NCI-H2196 treated with DMSO at 0.1 percent for 48 hours (cell line): ENCODE measurements around the gene RALBP1.

ENCODE experiments used
- DNase-seq: peaks from one replicate; lab custom pipeline; 2025; ENCODE audit not compliant: unreplicated experiment; lab: John Stamatoyannopoulos, UW

RALBP1 gene

DNA sequence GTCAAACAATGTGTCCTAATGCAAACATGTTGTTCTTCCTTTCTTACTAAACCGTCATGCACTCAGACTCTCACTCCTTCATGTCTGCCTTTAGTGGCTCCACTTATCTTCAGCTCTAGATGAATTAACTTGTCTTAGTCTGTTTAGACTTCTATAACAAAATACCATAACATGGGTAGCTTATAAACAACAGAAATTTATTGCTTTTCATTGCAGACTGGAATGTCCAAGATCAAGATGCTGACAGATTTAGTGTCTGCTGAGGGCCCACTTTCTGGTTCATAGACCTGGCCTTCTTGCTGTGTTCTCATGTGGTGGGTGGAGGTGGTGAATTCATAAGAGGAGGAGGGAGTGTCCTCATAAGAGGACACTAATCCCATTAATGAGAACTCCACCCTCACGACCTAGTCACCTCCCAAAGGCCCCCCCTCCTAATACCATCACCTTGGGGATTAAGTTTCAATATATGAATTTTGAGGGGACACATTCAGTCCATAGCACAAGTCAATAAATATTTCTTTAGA lies 32.3 kb downstream of the RALBP1 start:
- no peak for DNase-seq

DNA sequence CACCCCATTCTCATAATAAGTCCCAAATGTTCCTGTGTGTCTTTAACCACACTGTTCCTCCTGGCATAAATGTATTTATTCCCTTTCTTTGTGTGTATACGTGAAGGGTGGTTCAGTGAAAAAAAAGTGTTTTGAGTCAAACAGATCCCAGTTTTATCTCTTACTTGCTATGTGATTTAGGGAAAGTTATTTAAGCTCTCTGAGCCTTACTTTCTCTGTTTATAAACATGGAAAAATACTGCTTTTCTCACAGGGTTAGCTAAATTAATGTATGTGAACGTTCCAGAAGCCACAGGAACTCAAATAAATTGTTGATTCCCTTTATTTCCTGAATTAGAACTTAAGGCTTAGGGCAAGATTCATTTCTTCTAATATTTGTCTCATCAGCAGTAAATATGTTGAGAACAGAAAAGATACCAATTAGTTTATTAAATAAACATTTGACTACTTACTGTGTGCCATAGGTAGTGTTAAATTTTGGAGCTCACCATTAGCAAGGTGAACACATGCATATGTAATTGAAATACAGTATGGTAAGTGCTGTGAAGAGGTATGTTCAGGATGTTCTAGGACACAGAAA lies 33.2 kb downstream of the RALBP1 start:
- no peak for DNase-seq

GRCh38 chr18:9513971-9514512 lies 38.7 kb downstream of the RALBP1 start:
- no peak for DNase-seq

DNA sequence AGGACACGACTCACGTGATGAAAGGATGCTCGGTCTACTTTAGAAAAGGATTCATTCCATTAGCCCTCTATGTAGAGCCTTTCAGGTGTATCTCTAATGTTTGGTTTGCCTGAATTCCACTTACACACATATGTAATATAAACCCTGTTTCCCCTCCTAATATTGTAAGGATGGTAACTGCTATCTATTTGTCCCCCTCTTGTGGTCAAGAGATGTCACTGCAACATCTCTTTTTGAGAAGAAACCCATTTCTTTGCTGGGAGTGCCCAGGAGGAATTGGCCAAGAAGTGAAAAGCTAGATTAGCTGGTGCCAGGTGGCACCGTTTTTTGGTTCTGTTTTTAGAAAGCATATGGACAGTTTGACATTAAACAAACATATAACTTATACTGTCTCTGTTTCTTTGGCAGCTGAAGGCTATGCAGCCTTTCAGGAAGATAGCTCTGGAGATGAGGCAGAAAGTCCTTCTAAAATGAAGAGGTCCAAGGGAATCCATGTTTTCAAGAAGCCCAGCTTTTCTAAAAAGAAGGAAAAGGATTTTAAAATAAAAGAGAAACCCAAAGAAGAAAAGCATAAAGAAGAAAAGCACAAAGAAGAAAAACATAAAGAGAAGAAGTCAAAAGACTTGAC lies 41.2 kb downstream of the RALBP1 start:
- peak; percentile 71 for DNase-seq

DNA sequence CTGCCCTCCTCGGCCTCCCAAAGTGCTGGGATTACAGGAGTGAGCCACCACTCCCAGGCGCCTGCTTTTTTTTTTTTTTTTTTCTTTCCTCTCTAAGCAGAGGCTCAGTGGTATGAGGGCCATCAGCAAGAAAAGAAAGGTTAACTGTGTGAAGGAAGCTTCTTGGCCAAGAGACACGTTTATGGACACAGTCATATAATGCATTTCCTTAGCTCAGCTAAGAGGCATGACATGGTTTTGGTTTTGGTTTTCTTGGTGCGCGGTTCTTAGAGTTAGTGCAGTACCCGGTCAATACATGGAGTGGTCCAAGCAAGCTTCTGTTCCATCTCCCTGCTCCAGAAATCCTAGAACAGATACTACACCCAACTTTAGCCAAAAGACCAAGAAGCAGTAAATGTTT lies 42.6 kb downstream of the RALBP1 start:
- no peak for DNase-seq

DNA sequence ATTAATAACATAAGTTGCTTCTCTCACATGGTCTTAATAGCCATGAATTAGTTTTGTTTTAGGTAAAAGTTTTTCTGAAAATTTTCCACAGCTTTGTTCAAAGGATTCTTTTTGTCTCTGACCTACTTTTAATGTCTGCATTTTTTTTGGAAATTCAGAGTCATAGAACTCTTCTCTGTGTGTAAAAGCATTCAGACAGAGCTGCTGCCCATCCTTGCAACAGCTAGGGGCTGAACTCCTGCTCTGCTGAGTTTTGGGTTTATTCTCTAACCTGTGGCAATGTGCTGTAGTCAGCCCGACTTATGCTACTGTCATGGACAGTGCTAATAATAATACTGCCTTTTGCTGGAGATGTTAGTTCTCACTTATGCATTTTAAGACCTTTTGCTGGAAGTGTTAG lies 44.1 kb downstream of the RALBP1 start:
- no peak for DNase-seq

GRCh38 chr18:9520666-9521065 lies 45.4 kb downstream of the RALBP1 start:
- DNase-seq = no peak

DNA sequence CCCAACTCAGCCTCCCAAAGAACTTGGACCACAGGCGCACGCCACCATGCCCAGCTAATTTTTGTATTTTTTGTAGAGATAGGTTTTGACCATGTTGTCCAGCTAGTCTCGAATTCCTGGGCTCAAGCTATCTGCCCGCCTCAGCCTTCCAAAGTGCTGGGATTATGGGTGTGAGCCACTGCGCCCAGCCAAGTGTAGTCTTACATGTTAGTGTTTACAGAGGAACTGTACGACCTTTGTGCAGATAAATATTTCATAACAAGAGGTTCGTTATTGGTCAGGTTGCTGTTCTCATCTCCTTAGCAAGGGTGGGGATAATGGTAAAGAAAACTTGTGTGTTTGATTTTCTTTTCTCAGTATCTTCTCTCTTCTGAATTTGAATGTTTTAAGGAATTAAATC lies 46.5 kb downstream of the RALBP1 start:
- DNase-seq = no peak

GRCh38 chr18:9522952-9523351 lies 47.6 kb downstream of the RALBP1 start:
- DNase-seq = no peak

- DNase-seq = no peak
Observed at GRCh38 chr18:9526458-9526857, 51.1 kb downstream of the RALBP1 start.

- no peak for DNase-seq
Observed at GRCh38 chr18:9530226-9531009, 55.1 kb downstream of the RALBP1 start.

- DNase-seq = no peak
Observed at GRCh38 chr18:9531791-9532410, 56.6 kb downstream of the RALBP1 start.

DNA sequence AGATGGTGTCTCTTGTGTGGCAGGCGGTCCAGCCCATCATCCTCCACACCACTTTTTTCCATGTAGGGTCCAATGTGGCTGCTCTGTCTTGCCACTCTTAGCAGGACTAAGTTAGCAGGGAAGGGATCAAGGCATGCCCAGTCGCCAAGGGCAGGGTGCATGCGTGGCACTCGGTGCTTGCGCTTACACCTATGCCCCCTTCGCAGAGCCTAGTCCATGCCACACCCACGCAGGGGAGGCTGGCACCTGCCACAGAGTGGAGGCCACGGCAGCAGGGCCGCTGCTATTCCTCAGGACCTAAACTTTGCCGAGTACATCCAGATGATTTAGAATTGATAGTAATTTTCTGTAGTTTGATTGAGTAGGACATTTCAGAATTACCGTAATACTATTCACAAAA lies 59.5 kb downstream of the RALBP1 start:
- no peak for DNase-seq

- no peak for DNase-seq
Observed at GRCh38 chr18:9535430-9535991, 60.2 kb downstream of the RALBP1 start.

DNA sequence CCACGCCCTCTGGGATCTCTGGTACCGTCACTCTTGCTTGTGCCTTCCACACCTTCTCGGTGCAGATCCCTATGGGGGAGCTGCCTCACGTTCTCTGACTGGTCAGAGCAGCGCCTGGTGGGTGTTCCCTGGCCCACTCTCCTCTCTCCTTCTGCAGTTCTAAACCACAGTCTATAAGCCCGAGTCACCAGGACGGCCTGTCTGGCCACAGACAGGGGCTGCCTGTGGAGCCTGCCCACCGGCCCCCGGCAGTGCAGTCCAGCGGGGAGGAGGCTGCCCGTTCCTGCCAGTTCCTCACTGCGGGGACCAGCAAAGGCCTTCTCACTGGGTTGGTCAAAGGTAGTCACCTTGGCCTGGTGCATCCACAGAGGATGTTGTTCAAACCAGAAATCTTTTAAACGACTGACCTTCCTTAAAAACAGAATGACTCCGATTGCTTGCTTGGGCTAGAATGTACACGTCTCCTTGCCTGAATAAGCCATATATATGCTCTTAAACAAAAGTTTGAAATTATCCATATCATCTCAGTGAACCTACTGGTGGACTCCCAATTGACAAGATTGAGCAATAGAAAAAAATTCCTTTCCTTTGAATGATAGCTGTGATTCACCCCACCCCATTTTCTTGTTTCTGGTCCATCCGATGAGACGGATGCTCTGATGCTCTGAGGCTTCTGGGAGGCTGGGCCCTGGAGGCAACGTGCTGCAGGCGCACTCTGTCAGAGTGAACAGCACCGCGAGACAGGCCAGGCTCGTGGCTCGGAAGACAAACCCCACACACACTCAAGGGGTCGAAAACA lies 61.2 kb downstream of the RALBP1 start:
- no peak for DNase-seq

GRCh38 chr18:9537677-9538076 lies 62.4 kb downstream of the RALBP1 start:
- no peak for DNase-seq

GRCh38 chr18:9539283-9539682 lies 64.0 kb downstream of the RALBP1 start:
- DNase-seq = no peak

GRCh38 chr18:9539938-9540337 lies 64.6 kb downstream of the RALBP1 start:
- DNase-seq = no peak

DNA sequence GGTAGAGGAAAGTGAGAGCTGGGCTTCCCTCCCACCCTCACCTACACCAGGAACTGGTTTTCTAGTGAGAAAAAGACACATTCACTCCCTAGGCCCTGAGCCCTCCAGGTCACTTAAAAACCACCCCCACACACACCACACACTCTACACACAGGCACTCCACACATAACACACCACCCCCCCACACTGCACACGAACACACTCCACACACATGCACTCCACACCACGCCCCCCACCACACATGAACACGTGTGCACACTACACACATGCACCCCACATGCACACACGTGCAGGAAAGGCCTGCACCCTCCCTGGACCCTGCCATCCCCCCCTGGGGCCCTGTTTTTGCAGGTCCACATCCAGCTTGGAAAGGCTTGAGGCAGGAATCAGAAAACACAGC lies 67.6 kb downstream of the RALBP1 start:
- no peak for DNase-seq

GRCh38 chr18:9545029-9545428 lies 69.7 kb downstream of the RALBP1 start:
- DNase-seq = no peak
